K562 (cell line): ENCODE data around the gene TBPL2.

Source experiments
- UBTF ChIP-seq, 2 experiments: IDR thresholded peaks; 2 replicates each; pipeline ENCODE4 v1.6.1; 2012; ENCODE audit warnings: improper control_type of control experiment in 2 of 2, low read depth in 2 of 2, low read length in 2 of 2, borderline replicate concordance in 1 of 2
- TF ChIP-seq, protein P1 (sequence below), 3 experiments: IDR thresholded peaks in 2 of 3; conservative IDR thresholded peaks in 1 of 3; 2 replicates each; pipeline ENCODE4 v1.5.1; 2011 to 2012; ENCODE audit warnings: low read length in 3 of 3, mild to moderate bottlenecking in 3 of 3, control low read depth in 2 of 3, improper control_type of control experiment in 1 of 3, inconsistent platforms in 1 of 3, low read depth in 1 of 3, mixed read lengths in 1 of 3, moderate library complexity in 1 of 3; ENCODE audit not compliant: insufficient read depth in 2 of 3

GRCh38 chr14:55438066-55438683, 2.2 kb downstream of the TBPL2 start:
- TF ChIP-seq, protein P1, sequence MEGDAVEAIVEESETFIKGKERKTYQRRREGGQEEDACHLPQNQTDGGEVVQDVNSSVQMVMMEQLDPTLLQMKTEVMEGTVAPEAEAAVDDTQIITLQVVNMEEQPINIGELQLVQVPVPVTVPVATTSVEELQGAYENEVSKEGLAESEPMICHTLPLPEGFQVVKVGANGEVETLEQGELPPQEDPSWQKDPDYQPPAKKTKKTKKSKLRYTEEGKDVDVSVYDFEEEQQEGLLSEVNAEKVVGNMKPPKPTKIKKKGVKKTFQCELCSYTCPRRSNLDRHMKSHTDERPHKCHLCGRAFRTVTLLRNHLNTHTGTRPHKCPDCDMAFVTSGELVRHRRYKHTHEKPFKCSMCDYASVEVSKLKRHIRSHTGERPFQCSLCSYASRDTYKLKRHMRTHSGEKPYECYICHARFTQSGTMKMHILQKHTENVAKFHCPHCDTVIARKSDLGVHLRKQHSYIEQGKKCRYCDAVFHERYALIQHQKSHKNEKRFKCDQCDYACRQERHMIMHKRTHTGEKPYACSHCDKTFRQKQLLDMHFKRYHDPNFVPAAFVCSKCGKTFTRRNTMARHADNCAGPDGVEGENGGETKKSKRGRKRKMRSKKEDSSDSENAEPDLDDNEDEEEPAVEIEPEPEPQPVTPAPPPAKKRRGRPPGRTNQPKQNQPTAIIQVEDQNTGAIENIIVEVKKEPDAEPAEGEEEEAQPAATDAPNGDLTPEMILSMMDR (IDR thresholded peaks at IDR 0.05 in 2 of 3, conservative IDR thresholded peaks at IDR 0.05 in 1 of 3; ENCODE audit: insufficient read depth in 2 of 3, low read depth in 1 of 3, low read length in 3 of 3), result peak; percentile 29 to 65 (median 56); a peak in 5 of 6 replicates
- TF ChIP-seq UBTF (IDR thresholded peaks at IDR 0.05; ENCODE audit: borderline replicate concordance in 1 of 2, low read depth in 2 of 2, low read length in 2 of 2), result no peak
